ENCODE results near the gene DRAM1. TPM values are rescaled to one million over a fixed set of nuclear protein-coding genes. Genes with fewer than 3 reads are reported as not detected.

The DRAM1 gene
- total and polyA plus RNA-seq, 10 of the 15 experiments (the other 5 are each of a cell fraction or from before 2014, with no cell fraction given), result 22.4 to 91.5 (median 41.4) TPM

DNA sequence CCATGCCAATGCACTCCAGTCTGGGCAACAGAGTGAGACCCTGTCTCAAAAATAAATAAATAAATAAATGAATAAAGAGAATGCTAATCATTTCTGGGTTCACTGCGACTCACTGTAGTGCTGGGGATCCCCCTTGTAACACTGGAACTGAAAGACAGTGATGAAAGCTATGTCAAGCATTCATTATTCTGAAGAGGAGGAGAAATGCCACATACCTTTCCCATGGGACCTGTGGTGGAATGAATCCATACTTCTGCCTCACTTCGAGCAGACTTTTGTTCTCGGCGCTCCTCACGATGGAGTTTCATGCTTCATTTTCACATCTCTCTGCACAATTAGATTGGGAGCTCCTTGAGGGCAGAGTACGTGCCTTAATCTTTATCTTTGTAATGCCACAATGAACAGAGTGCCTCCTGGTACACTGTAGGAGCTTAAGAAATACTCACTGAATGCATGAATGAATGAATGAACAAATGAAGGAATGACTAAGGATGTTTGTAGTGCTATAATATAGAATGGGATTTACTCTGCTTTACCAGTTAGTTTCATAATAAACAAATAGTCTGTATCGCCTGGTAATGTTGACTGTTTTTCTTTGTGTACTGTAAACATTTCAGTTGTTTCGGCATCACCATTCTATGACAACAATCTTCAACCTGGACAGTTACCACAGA, 45.8 kb downstream of the DRAM1 start:
- no TSS peak for BruUV-seq (replicated peaks)
- Histone ChIP-seq H3K79me2 (ENCODE audit: control insufficient read depth, insufficient read depth, low read length) (peaks cover 3% of the 10 kb centered on the region), H3K4me2 (ENCODE audit: control insufficient read depth, insufficient read depth) (0 out of 2 replicates have a peak overlapping the region, but pooled peaks have one; percentile 14), H3K9me3 (replicated peaks; ENCODE audit: control insufficient read depth, insufficient read depth, low read length) (peaks cover 11% of the 10 kb centered on the region; the same call in 2 of the 3 replicates), H3K27ac (ENCODE audit: control insufficient read depth, insufficient read depth) (peak overlapping the region; percentile 36; the same call in 1 of the 2 replicates), H3K27me3 (replicated peaks in 1 of 2; ENCODE audit: control insufficient read depth in 2 of 2, insufficient read depth in 2 of 2, low read length in 1 of 2) (no peaks in the 10 kb centered on the region), H3K9ac (ENCODE audit: control insufficient read depth, insufficient read depth, low read length) (no peak overlapping the region), H3K4me3 (no peak overlapping the region), H3K36me3 (ENCODE audit: control insufficient read depth in 2 of 2, insufficient read depth in 2 of 2, low read length in 1 of 2) (peaks cover 0 to 16% of the 10 kb centered on the region in 2 experiments; a peak in 2 of 4 replicates), H4K20me1 (ENCODE audit: control insufficient read depth, insufficient read depth) (no peaks in the 10 kb centered on the region), H3K4me1 (ENCODE audit: control insufficient read depth, insufficient read depth, low read length) (peaks cover 20% of the 10 kb centered on the region), H2AFZ (ENCODE audit: control insufficient read depth, low read depth, low read length) (no peak overlapping the region; the same call in 1 of the 2 replicates)
- DNase-seq (ENCODE audit: low read depth, low spot score) (no peak), ATAC-seq (peak; percentile 75), FAIRE-seq (no peak)
- ChIA-PET POLR2A (interaction anchor here (0.6 kb wide), 1 partner anchor 13 kb away, joined by 3 read pairs; no protein-coding TSS in a partner anchor), SMC1A (ENCODE audit: uncharacterized antibody, unreplicated experiment) (interaction anchor here (1.0 to 8.3 kb wide), 4 partner anchors 8 to 28 kb away, joined by 4 to 98 read pairs (median 4); no protein-coding TSS in a partner anchor), CTCF (interaction anchor here (1.1 to 3.6 kb wide), 4 partner anchors 8 to 846 kb away, joined by 3 to 11 read pairs (median 4); no protein-coding TSS in a partner anchor), RAD21 (ENCODE audit: unreplicated experiment) (interaction anchor here (1.0 to 1.1 kb wide), 2 partner anchors 9 to 242 kb away, joined by 3 to 5 read pairs; no protein-coding TSS in a partner anchor)
- intact Hi-C loops (cut with micrococcal nuclease; ENCODE audit: unreplicated experiment), result no loop called here
- in situ Hi-C loops (cut with MboI), result no loop called here
- WGBS (ENCODE audit: insufficient coverage, insufficient replicate concordance, low lambda C conversion rate, missing lambda C conversion rate), result 36% methylated on average over 8 of the region's 8 CpGs
- TF ChIP-seq MEF2A (IDR thresholded peaks at IDR 0.05; ENCODE audit: insufficient read depth, low read depth, low read length) (no peak), MTA2 (IDR thresholded peaks at IDR 0.05; ENCODE audit: low read depth) (peak; percentile 56; the same call in 1 of the 2 replicates), RELA (IDR thresholded peaks at IDR 0.05; ENCODE audit: borderline replicate concordance, partially characterized antibody) (no peak), ZNF687 (IDR thresholded peaks at IDR 0.05) (0 out of 2 replicates have a peak, but pooled peaks have one; percentile 31), STAT3 (IDR thresholded peaks at IDR 0.05; ENCODE audit: low read depth, low read length) (no peak), CTCF (IDR thresholded peaks at IDR 0.05 in 2 of 3, conservative IDR thresholded peaks at IDR 0.05 in 1 of 3; ENCODE audit: control insufficient read depth in 2 of 3, extremely low read depth in 1 of 3, insufficient read depth in 1 of 3, low read depth in 3 of 3, low read length in 3 of 3) (no peak), IKZF2 (IDR thresholded peaks at IDR 0.05) (peak; percentile 77 to 82), HDGF (IDR thresholded peaks at IDR 0.05) (no peak), FOS (IDR thresholded peaks at IDR 0.05; ENCODE audit: borderline replicate concordance, extremely low read depth, insufficient read length) (no peak), SMARCA5 (IDR thresholded peaks at IDR 0.05) (no peak), POLR2A (IDR thresholded peaks at IDR 0.05; ENCODE audit: low read depth, low read length) (no peak; the same call in 1 of the 2 replicates), ZBTB4 (CRISPR knock-in tag; IDR thresholded peaks at IDR 0.05) (no peak), EZH2 (IDR thresholded peaks at IDR 0.05; ENCODE audit: borderline replicate concordance, control insufficient read depth, low read depth, low read length) (no peak)
